Left lung (tissue), 10 donors: ENCODE measurements around the gene FOXJ1. TPM values are rescaled to one million over a fixed set of nuclear protein-coding genes. Genes with fewer than 3 reads are reported as not detected.
A peak's percentile ranks its signal among the peaks of the same experiment; 100 is the strongest.

ENCODE experiments used
- ATAC-seq: fragments of 200-7000 bp; cut with Tn5 transposase; one replicate; pipeline ENCODE4 v1.9.1; 2020; ENCODE audit warnings: moderate library complexity
- DNase-seq, 4 donors: peaks; one replicate each; pipeline ENCODE4 v3.0.0-alpha.2; 2013 to 2020
- H3K27ac ChIP-seq, 2 donors: fragments of 200-600 bp; sonication (generic) in 1 of 2; one replicate each; pipeline versions ENCODE4 v1.5.0 to v1.8.0; 2020 to 2021
- H3K27me3 ChIP-seq, 2 donors: fragments of 200-600 bp; sonication (generic) in 1 of 2; one replicate each; pipeline versions ENCODE4 v1.5.0 to v1.8.0; 2020 to 2021
- H3K36me3 ChIP-seq, 2 donors: fragments of 200-600 bp; sonication (generic) in 1 of 2; one replicate each; pipeline versions ENCODE4 v1.5.0 to v1.8.0; 2020 to 2021
- H3K4me1 ChIP-seq, 2 donors: fragments of 200-600 bp; one replicate each; pipeline ENCODE4 v1.8.0; 2021
- H3K4me3 ChIP-seq, 2 donors: fragments of 200-600 bp; sonication (generic) in 1 of 2; one replicate each; pipeline versions ENCODE4 v1.5.0 to v1.8.0; 2020 to 2021; ENCODE audit warnings: mild to moderate bottlenecking in 1 of 2
- H3K9me3 ChIP-seq, 2 donors: fragments of 200-600 bp; sonication (generic) in 1 of 2; one replicate each; pipeline versions ENCODE4 v1.5.0 to v1.8.0; 2020 to 2021
- intact Hi-C, 2 donors: fragments of 100-400 bp; cut with DNase I; formaldehyde crosslinking; loops; one replicate each; pipeline versions ENCODE4 v1.11.2 to v1.14.2; 2022
- polyA plus RNA-seq, 6 donors: library from polyadenylated mRNA; unstranded; fragments of 120-200 nt; gene quantifications; one replicate each; pipeline ENCODE4 v1.2.1, GENCODE V29; 2013; ENCODE audit not compliant: insufficient read length in 6 of 6
- total RNA-seq, 2 donors: library from RNA; stranded (reverse); fragmentation: NEBNext Ultra II Directional; extraction: Animal tissue kit (Norgen Biotek cat#: 25700); gene quantifications; one replicate each; pipeline ENCODE4 v1.2.1, GENCODE V29; 2021
- TF ChIP-seq, protein P1 (sequence below), 2 donors: fragments of 200-600 bp; sonication (generic) in 1 of 2; IDR thresholded peaks; one replicate each; pipeline versions ENCODE4 v1.5.0 to v1.8.0; 2021; ENCODE audit warnings: antibody characterized with exemption in 2 of 2
- donor health status: DM: no; HTN: yes; CAD: no.
- donor health status: DM: no; HTN: no; CAD: no.

FOXJ1 gene
- total and polyA plus RNA-seq, 8 donors: 7.7 to 30.4 (median 19.1) TPM

DNA sequence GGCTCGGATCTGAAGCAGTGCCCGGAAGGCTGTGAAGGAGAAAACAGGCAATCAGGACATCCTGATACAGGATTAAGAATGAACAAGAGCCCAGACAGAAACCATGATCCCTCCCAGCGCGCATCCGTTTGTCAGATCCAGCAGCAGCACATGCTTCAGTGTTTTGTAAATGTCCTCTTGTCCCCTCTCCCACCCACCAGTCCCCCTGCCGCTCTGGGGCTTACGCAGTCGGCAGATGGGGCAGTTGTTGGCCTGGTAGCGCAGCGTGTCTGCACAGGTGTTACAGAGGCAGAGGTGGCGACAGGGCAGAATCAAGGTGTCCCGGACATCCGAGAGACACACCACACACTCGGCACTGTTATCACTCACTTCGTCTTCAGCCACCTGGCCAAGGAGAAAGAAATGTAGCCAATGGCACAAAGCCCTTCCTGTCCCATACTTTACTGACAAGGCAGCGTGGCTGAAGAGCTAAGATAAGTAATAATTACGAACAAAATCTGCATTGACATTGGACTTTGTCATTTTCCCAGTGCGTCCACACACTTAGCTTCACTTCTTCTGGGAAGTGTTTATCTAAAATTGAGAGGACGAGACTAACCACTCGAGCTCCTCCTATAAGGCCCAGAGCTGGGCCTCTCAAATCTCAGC, 20.7 kb upstream of the FOXJ1 start:
- no peak for ATAC-seq
- intact Hi-C loops: no loop called here
- Histone ChIP-seq H3K4me1 (no peaks in the 10 kb centered on the region), H3K9me3 (no peaks in the 10 kb centered on the region), H3K27me3 (no peaks in the 10 kb centered on the region), H3K27ac (no peak overlapping the region), H3K4me3 (no peak overlapping the region), H3K36me3 (no peaks in the 10 kb centered on the region)
- TF ChIP-seq, protein P1, sequence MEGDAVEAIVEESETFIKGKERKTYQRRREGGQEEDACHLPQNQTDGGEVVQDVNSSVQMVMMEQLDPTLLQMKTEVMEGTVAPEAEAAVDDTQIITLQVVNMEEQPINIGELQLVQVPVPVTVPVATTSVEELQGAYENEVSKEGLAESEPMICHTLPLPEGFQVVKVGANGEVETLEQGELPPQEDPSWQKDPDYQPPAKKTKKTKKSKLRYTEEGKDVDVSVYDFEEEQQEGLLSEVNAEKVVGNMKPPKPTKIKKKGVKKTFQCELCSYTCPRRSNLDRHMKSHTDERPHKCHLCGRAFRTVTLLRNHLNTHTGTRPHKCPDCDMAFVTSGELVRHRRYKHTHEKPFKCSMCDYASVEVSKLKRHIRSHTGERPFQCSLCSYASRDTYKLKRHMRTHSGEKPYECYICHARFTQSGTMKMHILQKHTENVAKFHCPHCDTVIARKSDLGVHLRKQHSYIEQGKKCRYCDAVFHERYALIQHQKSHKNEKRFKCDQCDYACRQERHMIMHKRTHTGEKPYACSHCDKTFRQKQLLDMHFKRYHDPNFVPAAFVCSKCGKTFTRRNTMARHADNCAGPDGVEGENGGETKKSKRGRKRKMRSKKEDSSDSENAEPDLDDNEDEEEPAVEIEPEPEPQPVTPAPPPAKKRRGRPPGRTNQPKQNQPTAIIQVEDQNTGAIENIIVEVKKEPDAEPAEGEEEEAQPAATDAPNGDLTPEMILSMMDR (IDR thresholded peaks at IDR 0.05): no peak
- DNase-seq: no peak

DNA sequence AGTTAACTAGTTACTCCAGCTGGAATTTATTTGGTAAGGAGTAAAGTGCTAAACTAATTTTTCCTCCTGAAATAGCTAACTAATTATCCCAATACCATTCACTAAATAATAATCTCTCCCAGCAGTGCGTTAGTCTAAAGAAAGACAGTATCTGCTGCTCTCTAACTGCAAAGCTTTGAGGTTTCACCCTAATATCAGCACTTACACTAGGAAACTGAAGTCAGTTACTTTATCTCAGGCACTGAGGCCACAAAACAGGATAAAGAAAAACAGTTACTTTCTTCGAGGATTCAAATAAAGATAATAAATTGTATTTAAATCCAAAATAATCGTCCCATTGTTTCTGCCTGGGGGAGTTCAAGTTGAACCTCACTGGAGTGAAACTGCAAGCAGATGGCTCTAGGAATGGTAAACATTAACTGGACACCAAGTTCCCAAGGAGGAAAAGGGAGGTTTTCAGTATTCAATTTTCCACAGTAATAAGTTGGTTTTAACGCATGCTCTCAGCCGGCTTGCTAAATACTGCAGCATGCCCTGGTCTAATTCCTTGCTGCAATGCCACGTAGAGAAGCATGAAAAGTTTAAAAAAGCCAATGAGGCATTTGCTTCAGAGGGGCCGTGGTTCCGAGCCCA, 20.0 kb upstream of the FOXJ1 start:
- TF ChIP-seq, protein P1 (IDR thresholded peaks at IDR 0.05): no peak
- Histone ChIP-seq H3K27ac (no peak overlapping the region), H3K9me3 (no peaks in the 10 kb centered on the region), H3K4me1 (no peaks in the 10 kb centered on the region), H3K36me3 (no peaks in the 10 kb centered on the region), H3K27me3 (no peaks in the 10 kb centered on the region), H3K4me3 (no peak overlapping the region)
- ATAC-seq (no peak), DNase-seq (no peak)
- intact Hi-C loops: no loop called here

DNA sequence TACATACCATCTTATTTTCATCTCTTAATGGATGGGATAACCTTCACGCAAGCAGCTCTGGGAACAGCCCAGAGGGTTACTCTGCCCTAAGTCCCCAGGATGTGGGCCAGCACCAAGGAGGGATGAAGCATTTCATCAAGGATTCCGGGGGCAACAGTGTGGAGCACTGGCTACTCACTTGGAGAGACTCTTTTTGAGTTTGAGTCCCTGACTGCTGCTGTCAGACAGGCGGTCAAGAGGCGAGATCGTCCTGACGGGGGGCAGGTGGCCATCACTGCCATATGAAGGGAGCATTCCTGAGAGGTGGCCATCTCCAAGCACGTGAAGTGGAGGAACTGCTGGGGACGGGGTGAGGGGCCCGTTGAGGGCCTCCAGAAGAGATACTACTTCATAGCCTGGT, 18.1 kb upstream of the FOXJ1 start:
- no peaks in the 10 kb centered on the region for H3K9me3 ChIP-seq
- DNase-seq: no peak
- TF ChIP-seq, protein P1 (IDR thresholded peaks at IDR 0.05): no peak
- H3K27ac ChIP-seq: no peak overlapping the region
- no peaks in the 10 kb centered on the region for H3K4me1 ChIP-seq
- no peaks in the 10 kb centered on the region for H3K36me3 ChIP-seq
- no peaks in the 10 kb centered on the region for H3K27me3 ChIP-seq
- no peak overlapping the region for H3K4me3 ChIP-seq
- intact Hi-C loops: no loop called here
- ATAC-seq: no peak

DNA sequence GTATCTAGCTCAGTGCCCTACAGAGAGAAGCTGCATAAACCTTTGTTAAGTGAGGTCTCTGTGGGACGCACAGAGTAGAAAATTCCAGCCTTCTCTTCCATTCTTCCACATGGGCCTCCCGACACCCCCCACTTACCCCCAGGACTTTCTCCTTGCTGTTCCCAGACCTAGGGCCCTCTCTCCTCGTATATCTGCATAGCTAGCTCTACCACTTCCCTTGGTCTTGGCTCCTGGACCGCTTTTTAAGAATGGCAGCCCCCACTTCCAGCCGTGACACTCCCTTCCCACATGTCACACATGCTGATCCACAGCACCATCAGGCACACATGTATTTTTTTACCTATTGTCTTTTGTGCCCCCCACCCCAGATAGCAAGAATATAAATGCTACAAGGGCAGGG, 16.7 kb upstream of the FOXJ1 start:
- no peaks in the 10 kb centered on the region for H3K4me1 ChIP-seq
- intact Hi-C loops: no loop called here
- no peaks in the 10 kb centered on the region for H3K9me3 ChIP-seq
- TF ChIP-seq, protein P1 (IDR thresholded peaks at IDR 0.05): no peak
- no peaks in the 10 kb centered on the region for H3K27me3 ChIP-seq
- no peak overlapping the region for H3K27ac ChIP-seq
- no peak for ATAC-seq
- no peaks in the 10 kb centered on the region for H3K36me3 ChIP-seq
- DNase-seq: no peak
- H3K4me3 ChIP-seq: no peak overlapping the region

DNA sequence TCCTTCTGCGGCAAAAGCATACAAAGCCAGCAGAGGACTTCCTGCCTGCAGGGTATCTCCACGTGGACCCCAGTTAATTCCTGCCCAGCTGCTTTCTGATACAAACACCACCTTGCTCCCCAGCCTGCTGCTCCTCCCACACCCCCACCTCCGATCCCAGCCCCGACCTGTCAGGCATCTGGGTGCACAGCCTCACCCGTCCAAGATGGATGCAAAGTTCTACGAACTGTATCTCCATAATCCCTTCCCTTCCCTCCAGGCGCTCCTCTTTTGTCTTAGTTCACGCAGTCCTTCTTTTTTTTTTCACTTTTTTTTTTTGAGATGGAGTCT, 15.6 kb upstream of the FOXJ1 start:
- intact Hi-C loops: no loop called here
- H3K36me3 ChIP-seq: no peaks in the 10 kb centered on the region
- no peaks in the 10 kb centered on the region for H3K4me1 ChIP-seq
- peak in 1 of 4 donors; percentile 35 for DNase-seq
- ATAC-seq: no peak
- no peaks in the 10 kb centered on the region for H3K9me3 ChIP-seq
- H3K27me3 ChIP-seq: no peaks in the 10 kb centered on the region
- TF ChIP-seq, protein P1 (IDR thresholded peaks at IDR 0.05): no peak
- H3K27ac ChIP-seq: no peak overlapping the region
- no peak overlapping the region for H3K4me3 ChIP-seq
